NK-92 treated with Interleukin-12 subunit alpha and Interleukin-12 subunit beta, amount 100 ng/mL, for 24 hours (cell line): ENCODE measurements around the gene SPATA3.

ENCODE experiments used
- DNase-seq: peaks from one replicate; lab custom pipeline; 2025; lab: John Stamatoyannopoulos, UW

Gene SPATA3

GRCh38 chr2:231030725-231031124, 34.8 kb downstream of the SPATA3 start:
- DNase-seq = no peak

- no peak for DNase-seq
These were observed 36.7 kb downstream of the SPATA3 start for GRCh38 chr2:231032575-231033140.

- no peak for DNase-seq
These were observed 37.5 kb downstream of the SPATA3 start for GRCh38 chr2:231033147-231034132.

GRCh38 chr2:231034291-231034882, 38.5 kb downstream of the SPATA3 start:
- DNase-seq = no peak

- DNase-seq = no peak
These were observed 40.2 kb downstream of the SPATA3 start for GRCh38 chr2:231036131-231036530.

- DNase-seq = no peak
These were observed 40.7 kb downstream of the SPATA3 start for GRCh38 chr2:231036578-231037106.

GRCh38 chr2:231037202-231037730, 41.3 kb downstream of the SPATA3 start, which contains the start of gene C2orf72:
C2orf72 (plus strand) TSS chr2:231037523; CDS start chr2:231037566, 43 bp downstream.
- DNase-seq = no peak

GRCh38 chr2:231037731-231038482, 42.0 kb downstream of the SPATA3 start:
- no peak for DNase-seq

GRCh38 chr2:231038483-231039293, 42.8 kb downstream of the SPATA3 start:
- DNase-seq = no peak

- no peak for DNase-seq
These were observed 43.4 kb downstream of the SPATA3 start for GRCh38 chr2:231039294-231039664.

GRCh38 chr2:231039821-231040364, 44.0 kb downstream of the SPATA3 start:
- DNase-seq = no peak

GRCh38 chr2:231041061-231041689, 45.3 kb downstream of the SPATA3 start:
- no peak for DNase-seq

- DNase-seq = no peak
These were observed 47.9 kb downstream of the SPATA3 start for GRCh38 chr2:231043796-231044195.

GRCh38 chr2:231046916-231047273, 51.0 kb downstream of the SPATA3 start:
- no peak for DNase-seq

- DNase-seq = no peak
These were observed 51.5 kb downstream of the SPATA3 start for GRCh38 chr2:231047274-231047922.

- DNase-seq = no peak
These were observed 52.3 kb downstream of the SPATA3 start for GRCh38 chr2:231047923-231048915.

GRCh38 chr2:231049286-231050017, 53.5 kb downstream of the SPATA3 start:
- DNase-seq = no peak
